GOT3 (cell line): ENCODE results near the gene MOCOS.

Source experiments
- DNase-seq: peaks from one replicate; lab custom pipeline; 2025; ENCODE audit warnings: mixed read lengths; lab: John Stamatoyannopoulos, UW

MOCOS gene

DNA sequence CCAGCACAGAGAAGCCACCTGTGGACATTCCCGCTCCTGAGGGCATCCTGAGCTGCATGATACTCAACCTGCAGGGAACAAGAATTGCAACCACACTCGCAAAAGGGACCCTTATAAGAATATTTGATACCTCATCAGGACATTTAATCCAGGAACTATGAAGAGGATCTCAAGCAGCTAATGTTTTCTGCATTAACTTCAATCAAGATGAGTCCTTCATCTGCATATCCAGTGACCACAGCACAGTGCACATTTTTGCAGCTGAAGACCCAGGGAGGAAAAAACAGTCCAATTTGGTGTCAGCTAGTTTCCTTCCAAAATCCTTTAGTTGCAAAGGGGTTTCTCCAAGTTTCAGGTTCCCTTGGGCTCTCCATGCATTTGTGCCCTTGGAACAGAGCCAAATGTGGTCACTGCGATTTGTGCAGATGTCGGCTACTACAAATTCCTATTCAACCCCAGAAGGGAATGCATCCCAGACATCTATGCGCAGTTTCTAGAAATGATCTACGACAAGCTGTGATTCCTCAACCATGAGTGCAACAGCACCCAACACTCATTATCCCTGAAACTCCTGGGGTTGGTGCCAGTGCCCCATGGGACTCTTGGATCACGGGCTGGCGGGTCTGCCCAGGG, 86.9 kb downstream of the MOCOS start:
- no peak for DNase-seq

DNA sequence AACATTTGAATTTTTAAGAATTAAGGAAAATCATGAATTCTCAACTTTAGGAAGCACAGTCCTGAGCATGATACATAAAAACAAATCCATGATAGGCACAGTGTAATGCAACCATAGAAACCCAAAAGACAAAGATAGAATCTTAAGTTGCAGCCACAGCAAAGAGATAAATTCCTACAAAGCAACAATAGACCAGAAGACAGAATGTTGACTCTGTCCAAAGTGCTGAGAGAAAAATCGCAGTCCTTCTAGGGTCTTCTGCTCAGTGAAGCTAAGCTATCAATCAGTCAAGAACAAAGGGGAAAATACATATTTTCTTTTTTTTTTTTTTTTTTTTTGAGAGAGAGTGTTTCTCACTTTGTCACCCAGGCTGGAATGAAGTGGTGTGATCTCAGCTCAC, 88.3 kb downstream of the MOCOS start:
- DNase-seq, result no peak

DNA sequence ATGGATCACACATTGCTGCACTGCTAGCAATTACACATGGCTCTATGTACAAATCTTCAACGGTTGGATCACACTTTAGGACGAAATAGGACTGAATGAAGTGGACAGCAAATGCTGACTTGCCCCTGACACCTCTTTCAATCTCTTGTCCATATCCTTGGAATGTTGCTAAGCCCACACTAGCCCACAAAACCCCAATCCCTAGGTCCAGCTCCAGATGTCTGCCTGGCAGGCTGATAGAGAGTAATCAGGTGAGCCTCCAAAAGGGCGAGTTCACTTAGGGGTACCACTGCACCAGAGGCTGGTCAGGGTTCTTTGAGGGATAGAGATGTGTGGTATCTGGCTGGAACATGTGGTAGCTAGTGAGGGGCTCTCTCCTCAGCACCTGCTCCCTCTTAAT, 91.7 kb downstream of the MOCOS start:
- DNase-seq, result no peak

DNA sequence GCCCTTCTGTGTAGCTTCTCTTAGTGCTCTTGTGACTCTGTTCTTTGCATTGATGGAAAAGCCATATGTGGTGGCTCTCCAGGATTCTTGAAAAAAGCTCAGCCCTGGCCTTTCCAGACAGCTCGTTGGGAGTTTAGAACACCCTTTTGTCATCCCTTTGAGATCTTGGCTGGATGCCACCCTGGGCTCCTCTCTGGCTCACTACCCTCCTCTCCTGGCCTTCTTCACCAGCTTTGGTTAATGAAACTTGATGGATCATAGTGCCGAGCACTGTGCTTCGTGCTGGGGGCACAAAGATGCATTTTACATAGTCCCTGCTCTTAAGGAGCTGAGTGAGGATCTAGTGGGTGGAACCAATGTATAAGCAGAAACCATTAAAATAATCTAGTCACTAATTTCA, 94.6 kb downstream of the MOCOS start:
- DNase-seq, result no peak

DNA sequence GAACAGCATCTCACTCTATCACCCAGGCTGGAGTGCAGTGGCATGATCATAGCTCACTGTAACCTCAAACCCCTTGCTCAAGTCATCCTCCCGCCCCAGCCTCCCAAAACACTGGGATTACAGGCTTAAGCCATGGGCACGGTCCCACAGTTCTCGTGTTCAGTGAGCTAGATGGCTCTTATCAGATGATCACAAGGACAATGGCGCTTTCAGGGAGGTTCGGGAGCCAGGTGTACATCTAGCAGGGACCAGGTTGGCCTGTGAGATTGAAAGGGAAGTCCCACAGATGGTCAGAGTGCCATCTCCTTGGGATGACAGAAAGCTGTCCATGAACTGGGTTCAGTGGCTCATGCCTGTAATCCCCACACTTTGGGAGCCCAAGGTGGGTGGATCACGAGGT, 96.2 kb downstream of the MOCOS start:
- DNase-seq, result no peak

DNA sequence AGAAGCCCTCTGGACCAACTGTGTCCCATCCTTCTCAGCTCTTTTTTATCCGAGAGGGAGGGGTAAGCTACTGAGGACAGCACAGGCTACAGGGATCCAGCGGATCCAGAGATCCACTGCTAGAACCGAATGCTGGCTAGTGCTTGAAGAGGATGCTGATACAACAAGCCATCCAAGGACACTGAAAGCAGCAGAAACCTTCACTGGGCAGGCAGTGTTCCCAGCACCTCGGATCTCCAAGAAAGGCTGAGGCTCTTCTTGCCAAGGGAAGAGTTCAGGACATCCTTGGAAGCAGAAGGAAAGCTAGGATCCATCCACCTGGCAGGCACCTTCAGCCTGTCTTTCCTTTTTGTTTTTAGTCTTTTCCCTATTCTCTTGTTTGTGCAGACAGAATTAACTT, 97.0 kb downstream of the MOCOS start:
- no peak for DNase-seq

DNA sequence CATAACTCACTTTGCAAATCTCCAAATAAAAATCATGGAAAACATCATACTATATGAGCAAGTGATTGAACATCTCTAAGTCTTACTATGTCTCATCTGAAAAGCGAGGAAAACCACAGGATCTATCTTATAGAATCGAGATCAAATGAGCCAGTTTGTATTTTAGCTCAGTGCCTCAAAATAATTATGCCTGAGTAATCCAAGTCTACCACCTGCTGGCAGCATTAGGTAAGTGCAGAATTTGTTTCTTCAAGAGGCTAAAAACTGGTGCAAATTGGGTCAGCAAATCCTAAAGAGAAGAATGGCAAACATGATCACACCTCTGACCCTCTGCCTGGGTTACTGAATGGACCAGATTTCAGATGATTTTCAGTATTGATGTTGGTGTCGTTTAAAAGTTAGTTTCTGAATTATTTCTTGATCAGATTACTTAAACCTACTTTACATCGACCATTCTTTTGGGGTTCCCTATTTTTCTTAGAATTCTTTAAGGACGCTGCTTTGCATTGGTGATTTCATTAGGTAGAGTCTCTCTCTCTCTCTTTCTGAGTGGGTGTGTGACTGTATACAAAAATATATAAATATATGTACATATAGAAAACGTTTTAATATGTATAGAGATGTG, 97.5 kb downstream of the MOCOS start:
- no peak for DNase-seq

DNA sequence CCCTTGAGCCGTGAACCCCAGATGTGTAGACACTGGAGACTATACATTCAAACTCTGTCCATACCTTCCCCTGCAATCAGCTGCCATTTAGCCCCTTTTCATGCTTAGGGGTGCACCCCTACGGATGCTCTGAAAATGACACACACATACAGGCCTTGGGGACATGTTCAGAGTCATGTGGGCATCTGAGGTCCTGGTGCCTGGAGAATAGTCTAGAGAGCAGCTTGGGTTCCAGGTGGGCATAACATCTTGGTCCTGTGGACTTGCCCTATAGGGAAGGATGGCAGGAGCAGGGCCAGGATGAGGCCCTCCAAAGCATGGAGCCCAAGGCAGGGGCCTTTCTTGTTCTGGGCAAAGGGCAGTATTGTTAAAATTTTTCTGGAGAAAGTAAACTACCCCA, 100.4 kb downstream of the MOCOS start:
- no peak for DNase-seq

DNA sequence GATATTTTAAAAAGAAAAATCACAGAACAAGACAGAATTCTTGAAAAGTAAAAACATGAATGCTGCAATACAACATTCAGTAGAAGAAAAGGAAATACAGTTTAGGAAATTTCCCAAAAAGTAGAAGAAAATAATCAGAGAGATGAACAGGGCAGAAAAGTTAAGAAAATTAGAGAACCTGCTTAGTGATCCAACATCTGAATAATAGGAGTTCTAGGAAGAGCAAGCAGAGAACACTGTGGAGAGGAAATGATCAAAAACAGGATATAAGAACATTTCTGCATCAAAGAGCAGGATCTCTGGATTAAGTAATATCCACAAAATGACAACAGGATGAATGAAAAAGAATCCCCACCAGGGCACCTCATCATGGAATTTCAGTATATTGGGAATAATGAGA, 101.4 kb downstream of the MOCOS start:
- no peak for DNase-seq

DNA sequence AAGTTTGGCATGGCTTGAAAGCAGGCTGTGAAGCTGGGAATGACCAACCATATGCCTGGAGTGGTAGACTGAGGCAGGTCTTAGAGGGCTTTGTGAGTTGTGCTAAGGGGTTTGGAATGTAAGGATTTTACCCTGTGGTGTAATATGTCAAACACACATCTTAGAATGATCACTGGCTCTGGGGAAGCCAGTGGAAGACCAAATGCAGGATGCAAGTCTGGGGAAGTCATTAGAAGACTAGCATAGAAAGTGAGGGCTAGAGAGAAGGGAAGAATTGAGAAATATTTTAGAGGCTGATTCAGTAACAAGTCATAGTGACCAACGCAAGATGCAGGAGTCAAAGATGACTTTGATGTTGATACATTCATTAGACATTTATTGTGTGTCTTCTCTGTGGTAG, 106.7 kb downstream of the MOCOS start:
- no peak for DNase-seq

DNA sequence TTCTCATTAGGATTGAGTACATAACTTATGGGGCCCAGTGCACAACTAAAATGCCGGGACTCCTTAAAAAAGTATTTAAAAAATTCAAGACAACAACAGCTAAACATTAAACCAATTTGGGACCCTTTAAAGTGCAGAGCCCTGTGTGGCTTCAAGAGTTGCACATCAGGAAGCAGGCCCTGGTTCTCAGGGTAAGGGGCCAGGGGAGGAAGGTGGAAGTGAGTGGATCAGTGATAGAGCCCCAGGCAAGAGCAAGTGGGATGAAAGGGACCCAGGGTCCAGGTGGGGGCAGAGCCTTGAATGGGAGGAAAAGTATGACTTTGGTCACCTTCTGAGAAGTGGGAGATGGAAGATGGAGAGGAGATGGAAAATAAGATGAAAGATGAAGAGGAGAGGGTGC, 107.9 kb downstream of the MOCOS start:
- DNase-seq, result no peak

DNA sequence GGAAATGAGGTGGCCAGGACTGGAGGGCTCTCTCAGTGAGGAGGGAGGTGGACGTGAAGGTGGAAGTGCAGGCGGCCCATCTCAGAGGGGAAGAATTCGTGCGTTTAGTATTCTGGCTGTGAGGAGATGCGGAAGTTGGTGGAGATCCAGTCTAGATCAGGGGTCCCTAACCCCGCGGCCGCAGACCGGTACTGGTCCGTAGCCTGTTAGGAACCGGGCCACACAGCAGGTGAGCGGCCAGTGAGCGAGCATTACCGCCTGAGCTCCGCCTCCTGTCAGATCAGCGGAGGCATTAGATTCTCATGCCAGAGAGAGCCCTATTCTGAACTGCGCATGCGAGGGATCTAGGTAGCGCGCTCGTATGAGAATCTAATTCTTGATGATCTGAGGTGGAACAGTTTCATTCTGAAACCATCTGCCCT, 108.6 kb downstream of the MOCOS start:
- no peak for DNase-seq

DNA sequence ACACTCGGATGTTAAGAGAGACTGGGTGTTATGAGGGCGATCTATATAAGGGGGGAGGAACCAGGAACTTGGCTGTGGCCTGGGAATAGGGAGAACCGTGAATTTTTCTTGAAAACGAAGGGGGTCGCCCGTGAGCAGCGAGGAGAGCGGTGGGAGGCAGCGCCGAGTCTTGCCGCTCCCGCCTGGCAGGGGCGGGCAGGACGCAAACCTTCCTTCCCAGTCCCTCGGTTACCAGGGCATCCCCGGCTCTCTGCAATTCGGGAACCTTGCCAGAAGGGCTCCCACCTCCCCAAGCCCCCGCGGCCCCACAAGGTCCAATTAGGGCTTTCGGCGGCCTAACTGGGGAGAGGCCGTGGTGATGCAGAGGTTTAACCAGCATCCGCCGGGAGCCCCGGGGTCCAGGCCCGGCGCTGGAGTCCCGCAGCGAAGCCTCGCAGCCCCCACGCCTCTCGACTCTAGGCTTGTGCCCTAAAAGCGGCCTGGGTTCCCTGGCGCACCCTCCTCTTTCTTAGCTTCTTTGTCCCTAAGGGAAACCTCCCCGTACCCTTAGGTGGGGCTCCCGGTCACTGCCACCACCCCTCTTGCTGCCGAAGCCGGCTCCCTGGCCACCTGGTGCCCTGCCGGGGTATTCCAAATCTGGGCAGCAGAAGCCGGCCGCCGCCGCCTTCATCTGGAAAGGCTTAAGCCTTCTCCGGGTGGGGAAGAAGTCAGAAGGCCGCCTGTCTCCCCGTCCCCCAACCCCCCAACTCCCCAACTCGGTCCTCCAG, 109.5 kb downstream of the MOCOS start:
- DNase-seq, result peak; percentile 23

DNA sequence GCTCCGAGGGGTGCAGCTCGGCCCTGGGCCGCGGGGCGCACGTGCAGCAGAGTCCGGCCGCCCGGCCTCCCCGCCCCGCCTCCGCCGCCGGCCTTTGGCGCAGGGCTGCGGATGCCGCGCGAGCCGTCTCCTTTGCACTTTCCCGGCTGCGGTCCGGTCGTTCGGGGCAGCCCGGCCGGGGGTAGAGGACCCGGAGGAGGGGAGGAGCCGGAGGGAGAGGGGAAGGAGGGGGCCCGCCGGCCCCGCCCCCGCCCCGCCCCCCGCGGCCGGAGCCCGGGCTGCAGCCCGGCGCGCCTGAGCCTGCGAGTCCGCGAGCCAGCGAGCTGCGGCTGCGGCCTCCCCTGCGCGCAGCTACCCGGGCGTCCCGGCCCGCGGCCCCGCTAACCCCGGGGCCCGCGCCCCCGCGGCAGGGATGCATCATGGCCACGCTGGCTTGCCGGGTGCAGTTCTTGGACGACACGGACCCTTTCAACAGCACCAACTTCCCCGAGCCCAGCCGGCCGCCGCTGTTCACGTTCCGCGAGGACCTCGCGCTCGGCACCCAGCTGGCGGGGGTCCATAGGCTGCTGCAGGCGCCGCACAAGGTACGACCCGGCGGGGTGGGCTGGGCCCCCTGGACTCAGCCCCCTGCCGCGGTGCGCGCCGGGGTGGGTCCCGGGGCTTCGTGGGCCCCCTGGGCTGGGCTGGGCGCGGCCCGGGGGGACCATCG, 110.3 kb downstream of the MOCOS start, which contains the start of gene FHOD3:
TSS of gene FHOD3 (plus strand) at position 297 of the 709 bp plus-strand sequence. CDS start at position 420, 123 bp downstream.
- DNase-seq, result peak; percentile 3

DNA sequence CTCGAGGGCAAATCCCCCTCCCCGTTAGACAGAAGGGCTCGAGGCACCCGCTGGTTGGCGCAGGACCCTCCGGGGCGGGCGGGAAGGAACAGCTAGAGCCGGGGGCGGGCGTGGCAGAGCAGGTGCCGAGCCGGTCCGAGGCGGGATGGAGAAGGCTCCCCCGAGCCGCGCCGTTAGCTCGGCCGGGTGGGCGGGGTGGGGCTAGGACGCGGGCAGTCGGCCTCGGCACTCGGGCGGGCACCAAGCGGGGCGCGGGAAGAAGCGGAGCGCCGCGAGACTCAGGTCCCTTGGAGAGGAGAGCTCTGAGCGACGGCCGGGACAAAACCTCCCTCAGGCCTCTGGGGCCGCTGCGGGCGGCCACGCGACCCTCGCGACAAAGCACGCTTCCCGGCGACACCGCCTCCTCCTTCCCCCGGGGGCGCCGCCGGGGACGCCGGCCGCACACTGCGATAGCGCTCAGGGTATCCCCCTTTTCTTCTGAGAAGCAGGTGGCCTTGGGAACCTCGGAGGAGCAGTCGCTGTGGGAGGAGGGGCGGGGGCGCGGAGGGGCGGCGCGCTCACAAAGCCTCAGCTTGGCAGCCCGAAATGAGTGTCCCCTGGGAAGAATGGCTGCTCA, 110.9 kb downstream of the MOCOS start:
- no peak for DNase-seq

DNA sequence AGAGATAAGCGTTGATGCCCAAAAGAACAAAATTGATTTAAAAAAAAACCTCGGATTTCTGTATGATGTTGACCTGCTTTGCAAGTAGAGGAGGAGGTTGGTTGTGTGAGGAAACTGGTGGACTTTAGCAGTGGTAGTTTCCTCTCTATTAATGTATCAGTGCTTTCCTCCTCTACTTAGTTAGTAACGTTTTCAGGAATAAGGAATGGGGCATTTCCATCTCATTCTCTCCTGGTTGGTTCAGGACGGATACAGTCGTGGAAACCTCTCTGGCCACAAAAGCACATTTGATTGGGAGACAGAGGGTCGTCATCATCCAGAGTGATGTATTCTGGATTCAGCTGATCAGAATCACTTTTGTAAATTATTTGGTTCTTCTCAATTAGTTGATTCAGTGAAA, 111.7 kb downstream of the MOCOS start:
- no peak for DNase-seq

DNA sequence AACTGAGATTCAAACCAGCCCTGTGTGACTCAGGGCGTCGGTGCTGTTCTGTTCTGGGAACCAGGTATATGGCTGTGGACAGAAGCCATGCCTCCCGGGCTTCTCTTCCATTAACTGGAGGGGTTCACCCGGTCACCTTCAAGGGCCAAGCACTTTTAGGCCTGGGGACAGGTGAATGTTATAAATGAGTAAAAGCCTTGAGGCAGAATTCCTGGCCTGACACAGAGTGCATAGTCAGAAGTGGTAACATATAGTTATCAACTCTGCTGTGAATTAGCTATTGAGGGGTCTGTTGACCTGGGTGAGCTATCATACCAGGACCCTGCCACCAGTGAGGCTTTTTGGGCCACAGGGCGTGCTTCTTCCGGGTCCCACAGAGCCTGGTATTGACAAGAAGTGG, 112.9 kb downstream of the MOCOS start:
- no peak for DNase-seq

DNA sequence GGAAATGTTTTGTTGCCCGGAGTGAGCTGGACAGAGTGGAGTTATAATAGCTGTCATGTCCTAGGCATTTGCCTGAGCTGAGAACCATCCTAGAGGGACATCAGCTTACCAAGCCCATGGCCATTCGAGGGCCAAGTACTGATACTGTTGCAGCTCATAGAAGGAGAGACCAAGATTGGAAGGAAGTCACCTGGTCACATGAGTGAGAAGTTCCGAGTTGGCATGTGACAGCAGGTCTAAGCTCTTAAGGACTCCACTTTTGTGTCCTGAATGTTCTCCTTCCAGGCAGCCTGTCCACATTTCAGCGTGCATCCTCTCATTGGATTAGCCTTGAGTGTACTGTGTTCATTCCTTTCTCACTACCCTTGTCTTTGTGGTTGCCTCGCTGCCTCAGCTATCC, 114.6 kb downstream of the MOCOS start:
- no peak for DNase-seq

DNA sequence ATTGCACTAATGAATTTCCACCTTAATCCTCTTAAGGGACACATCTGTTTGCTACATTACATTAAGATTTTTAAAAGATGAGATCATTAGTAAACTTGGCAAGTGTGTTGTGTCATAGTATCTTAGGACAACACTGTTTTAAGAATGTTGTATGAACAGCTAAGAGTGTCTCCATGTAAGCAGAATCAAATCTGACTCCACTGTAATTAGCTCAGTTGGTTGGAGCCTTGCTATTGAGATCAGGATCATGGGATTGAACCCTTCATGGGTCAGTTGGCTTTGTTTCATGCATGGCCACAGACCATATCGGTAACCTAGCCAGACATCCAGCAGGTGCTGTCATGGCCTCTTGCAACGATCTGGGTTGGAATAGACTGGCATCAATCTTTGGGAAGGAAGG, 115.4 kb downstream of the MOCOS start:
- DNase-seq, result no peak

DNA sequence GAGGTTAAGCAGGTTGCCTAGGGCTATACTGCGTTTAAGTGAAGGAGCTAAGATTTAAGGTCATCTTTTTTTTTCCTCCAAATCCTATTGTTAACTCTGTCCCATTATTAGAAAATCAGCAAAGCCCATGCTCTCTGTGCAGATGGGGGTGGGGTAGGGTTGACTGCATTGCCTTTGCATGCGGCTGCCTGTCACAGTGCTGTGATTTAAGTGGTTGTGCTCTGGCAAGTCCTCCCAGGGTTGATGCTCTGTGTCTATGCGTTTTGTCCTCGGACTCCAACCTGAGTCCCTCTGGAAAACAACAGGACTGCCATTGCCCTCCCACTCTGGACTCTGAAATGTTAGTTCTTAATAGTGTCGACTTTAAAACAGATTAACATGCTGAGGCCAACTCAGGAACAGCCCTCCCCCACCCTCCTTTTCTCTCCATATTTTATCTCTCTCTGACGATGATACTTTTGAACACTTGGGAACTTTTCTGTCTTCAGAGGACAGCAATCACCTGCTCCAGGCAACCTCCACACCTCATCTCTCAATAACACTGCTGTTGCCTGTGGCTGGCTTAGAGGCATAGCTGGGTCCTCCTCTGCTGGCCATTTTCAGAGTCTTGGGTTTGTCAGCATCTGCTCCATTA, 116.0 kb downstream of the MOCOS start:
- no peak for DNase-seq

DNA sequence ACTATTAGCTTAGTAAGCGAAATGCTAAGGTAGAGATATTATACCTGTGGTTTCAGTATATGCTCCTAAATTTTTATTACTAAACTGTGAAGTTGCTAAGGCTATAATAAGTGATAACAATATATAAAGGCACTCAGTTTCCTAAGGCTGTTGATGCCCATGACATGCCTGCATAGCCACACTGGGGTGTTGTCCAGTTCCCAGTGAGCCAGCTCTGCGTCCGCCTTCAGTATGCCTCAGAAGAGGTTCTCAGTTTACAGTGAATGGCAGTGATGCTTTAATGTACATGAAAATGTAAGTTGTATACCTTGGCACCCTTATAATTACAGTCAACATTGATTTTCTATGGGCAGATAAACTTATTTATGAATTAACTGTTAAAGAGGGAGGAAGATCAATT, 117.4 kb downstream of the MOCOS start:
- no peak for DNase-seq

DNA sequence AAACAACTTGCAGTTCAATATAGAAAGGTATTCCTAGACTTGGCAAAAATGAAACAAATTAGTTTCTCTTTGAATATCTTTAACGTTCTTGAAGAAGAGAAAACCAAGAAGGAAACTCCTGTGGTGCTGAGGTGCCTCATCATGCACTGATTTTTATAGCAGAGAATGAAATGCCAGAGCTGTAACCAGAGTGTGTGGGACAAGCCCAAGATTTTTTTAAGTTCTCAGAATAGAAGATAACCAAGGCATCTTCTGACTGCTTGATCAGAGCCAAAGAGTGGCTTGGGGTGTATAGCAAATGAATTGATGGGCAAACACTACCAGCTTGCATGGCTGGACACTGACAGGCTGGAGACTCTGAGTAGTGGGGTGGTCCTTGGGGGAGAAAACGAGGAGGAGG, 118.1 kb downstream of the MOCOS start:
- DNase-seq, result no peak
